ENCODE measurements around the gene MRC2.

DNA sequence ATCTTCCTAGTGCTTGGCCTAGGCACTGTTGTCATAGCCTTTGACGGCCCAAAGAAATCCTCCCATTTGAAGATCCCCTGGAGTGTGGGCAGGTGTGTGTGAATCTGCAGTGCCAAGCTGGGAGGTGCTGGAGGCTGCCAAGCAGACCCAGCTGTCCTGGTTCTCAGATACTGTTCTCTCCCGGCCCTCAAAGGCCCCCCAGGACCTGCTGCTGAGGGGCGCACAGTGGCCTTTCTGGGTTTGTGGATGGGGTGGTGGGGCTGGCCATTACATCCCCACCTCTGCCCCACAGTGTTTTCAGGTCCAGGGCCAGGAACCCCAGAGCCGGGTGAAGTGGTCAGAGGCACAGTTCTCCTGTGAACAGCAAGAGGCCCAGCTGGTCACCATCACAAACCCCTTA lies 60.5 kb downstream of the MRC2 start:
- TF ChIP-seq TAF1 (IDR thresholded peaks at IDR 0.05; ENCODE audit: low read depth, low read length) (no peak), POLR2A (IDR thresholded peaks at IDR 0.05; ENCODE audit: low read depth, low read length) (no peak)

All from GM12891 (cell line).